Measurements from ENCODE around the gene DEFB124. TPM values are rescaled to one million over a fixed set of nuclear protein-coding genes. Genes with fewer than 3 reads are reported as not detected.

DEFB124 gene
- total RNA-seq, 1 experiment from 2014 or later: not detected

DNA sequence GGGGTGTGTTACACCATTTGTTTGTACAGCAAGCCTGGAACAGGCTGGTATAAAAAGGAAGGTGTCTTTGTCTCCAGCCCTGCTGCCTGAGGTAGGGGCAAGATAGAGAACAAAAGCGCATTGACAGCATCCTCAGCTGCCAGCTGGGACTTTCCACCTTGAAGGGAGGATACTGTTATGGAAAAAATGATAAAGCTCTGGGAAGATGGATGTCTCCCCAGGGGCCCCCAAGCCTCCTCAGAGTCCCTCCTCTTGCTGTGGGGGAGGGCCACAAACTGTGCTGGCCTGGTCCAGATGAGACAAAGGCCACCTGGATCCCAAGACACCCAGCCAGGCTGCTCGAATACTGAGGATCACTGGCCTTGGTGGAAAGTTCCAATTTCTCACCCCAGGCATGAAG lies 13.2 kb upstream of the DEFB124 start:
- H3K9me3 Mint-ChIP-seq: peaks cover 41% of the 10 kb centered on the region
- H3K27ac Mint-ChIP-seq: no peak overlapping the region
- no peak overlapping the region for H3K4me3 Mint-ChIP-seq
- no peaks in the 10 kb centered on the region for H3K4me1 Mint-ChIP-seq
- no peak for DNase-seq (ENCODE audit: low spot score)
- POLR2A ChIA-PET: no interaction called here
- peaks cover 13% of the 10 kb centered on the region for H3K36me3 Mint-ChIP-seq
- H3K27me3 Mint-ChIP-seq (ENCODE audit: low read depth): peaks cover 46% of the 10 kb centered on the region
- TF ChIP-seq USF2 (CRISPR knock-in tag; IDR thresholded peaks at IDR 0.05) (no peak), NFE2L1 (CRISPR knock-in tag; IDR thresholded peaks at IDR 0.05) (no peak), ZNF416 (CRISPR knock-in tag; IDR thresholded peaks at IDR 0.05) (no peak), AR (CRISPR knock-in tag; IDR thresholded peaks at IDR 0.05) (no peak), ELF4 (CRISPR knock-in tag; IDR thresholded peaks at IDR 0.05; ENCODE audit: low read depth) (no peak), ZNF138 (CRISPR knock-in tag; conservative IDR thresholded peaks at IDR 0.05) (no peak), RORB (CRISPR knock-in tag; IDR thresholded peaks at IDR 0.05) (no peak), ATF1 (CRISPR knock-in tag; IDR thresholded peaks at IDR 0.05) (no peak), NFYB (CRISPR knock-in tag; conservative IDR thresholded peaks at IDR 0.05; ENCODE audit: low read depth) (no peak), MLX (CRISPR knock-in tag; IDR thresholded peaks at IDR 0.05) (no peak), SP1 (CRISPR knock-in tag; conservative IDR thresholded peaks at IDR 0.05) (no peak)
- TF ChIP-seq, protein P1, sequence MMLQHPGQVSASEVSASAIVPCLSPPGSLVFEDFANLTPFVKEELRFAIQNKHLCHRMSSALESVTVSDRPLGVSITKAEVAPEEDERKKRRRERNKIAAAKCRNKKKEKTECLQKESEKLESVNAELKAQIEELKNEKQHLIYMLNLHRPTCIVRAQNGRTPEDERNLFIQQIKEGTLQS (CRISPR knock-in tag; conservative IDR thresholded peaks at IDR 0.05): no peak
- TF ChIP-seq, protein P2, sequence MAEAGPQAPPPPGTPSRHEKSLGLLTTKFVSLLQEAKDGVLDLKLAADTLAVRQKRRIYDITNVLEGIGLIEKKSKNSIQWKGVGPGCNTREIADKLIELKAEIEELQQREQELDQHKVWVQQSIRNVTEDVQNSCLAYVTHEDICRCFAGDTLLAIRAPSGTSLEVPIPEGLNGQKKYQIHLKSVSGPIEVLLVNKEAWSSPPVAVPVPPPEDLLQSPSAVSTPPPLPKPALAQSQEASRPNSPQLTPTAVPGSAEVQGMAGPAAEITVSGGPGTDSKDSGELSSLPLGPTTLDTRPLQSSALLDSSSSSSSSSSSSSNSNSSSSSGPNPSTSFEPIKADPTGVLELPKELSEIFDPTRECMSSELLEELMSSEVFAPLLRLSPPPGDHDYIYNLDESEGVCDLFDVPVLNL (CRISPR knock-in tag; IDR thresholded peaks at IDR 0.05; ENCODE audit: borderline replicate concordance, low read depth): no peak
- TF ChIP-seq, protein P3, sequence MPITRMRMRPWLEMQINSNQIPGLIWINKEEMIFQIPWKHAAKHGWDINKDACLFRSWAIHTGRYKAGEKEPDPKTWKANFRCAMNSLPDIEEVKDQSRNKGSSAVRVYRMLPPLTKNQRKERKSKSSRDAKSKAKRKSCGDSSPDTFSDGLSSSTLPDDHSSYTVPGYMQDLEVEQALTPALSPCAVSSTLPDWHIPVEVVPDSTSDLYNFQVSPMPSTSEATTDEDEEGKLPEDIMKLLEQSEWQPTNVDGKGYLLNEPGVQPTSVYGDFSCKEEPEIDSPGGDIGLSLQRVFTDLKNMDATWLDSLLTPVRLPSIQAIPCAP (CRISPR knock-in tag; IDR thresholded peaks at IDR 0.05): no peak
- CTCF ChIA-PET: interaction anchor here (0.5 to 1.5 kb wide), 3 partner anchors 16 to 69 kb away, joined by 3 to 7 read pairs (median 4); no protein-coding TSS in a partner anchor
- no peak for ATAC-seq

DNA sequence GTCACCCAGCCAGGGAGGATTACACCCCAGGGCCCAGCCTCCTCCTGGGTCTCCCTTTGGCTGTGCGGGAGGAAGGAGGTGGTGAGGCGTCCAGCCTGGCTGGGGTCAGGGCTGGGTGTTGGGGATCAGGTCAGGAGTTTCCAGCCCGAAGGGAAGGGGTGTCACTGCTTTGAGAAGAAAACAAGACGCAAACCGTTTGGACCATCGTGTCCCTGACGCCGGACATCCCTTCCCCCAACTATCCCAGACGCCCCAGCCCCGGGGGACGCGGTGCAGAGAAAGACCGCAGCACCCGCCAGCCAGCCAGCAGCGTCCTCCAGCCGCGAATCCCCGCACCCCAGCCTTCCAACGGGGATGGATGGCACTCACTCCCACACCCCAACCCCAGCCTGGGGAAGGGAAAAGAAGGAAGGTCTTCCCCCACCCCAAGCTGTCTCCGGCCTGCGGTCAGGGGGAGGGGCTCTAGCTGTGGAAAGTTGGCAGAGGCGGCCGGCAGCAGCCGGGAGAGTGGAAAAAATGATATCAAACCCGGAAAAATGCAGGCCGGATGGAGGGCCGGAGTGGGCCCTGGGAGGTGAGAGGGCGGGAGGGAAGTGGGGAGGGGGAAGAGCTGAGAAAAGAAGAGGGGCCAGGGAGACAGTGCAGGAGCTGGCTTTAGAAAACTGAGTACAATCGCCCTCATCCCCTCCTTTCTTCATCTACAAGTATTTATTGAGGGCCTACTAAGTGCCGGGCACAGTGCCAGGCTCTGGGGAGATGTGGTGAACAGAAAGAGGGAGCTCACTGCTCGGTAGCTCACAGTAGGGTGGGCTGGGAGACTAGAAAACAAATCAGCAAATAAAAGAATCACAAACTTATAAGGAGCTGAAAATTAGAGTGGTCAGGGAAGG lies 10.8 kb upstream of the DEFB124 start:
- ChIA-PET POLR2A (no interaction called here), CTCF (interaction anchor here (1.9 kb wide), 1 partner anchor 17 kb away, joined by 11 read pairs; no protein-coding TSS in a partner anchor)
- no peak overlapping the region for H3K27ac Mint-ChIP-seq
- peaks cover 55% of the 10 kb centered on the region for H3K9me3 Mint-ChIP-seq
- H3K4me1 Mint-ChIP-seq: no peaks in the 10 kb centered on the region
- H3K4me3 Mint-ChIP-seq: 0 out of 2 replicates have a peak overlapping the region, but pooled peaks have one; percentile 10
- peaks cover 65% of the 10 kb centered on the region for H3K27me3 Mint-ChIP-seq (ENCODE audit: low read depth)
- DNase-seq (ENCODE audit: low spot score) (no peak), ATAC-seq (peak; percentile 38; the same call in 1 of the 2 replicates)
- peaks cover 30% of the 10 kb centered on the region for H3K36me3 Mint-ChIP-seq
- TF ChIP-seq NFYB (CRISPR knock-in tag; conservative IDR thresholded peaks at IDR 0.05; ENCODE audit: low read depth): no peak
- no peak for TF ChIP-seq KAT7 (CRISPR knock-in tag; IDR thresholded peaks at IDR 0.05; ENCODE audit: borderline replicate concordance)
- TF ChIP-seq, protein P4, sequence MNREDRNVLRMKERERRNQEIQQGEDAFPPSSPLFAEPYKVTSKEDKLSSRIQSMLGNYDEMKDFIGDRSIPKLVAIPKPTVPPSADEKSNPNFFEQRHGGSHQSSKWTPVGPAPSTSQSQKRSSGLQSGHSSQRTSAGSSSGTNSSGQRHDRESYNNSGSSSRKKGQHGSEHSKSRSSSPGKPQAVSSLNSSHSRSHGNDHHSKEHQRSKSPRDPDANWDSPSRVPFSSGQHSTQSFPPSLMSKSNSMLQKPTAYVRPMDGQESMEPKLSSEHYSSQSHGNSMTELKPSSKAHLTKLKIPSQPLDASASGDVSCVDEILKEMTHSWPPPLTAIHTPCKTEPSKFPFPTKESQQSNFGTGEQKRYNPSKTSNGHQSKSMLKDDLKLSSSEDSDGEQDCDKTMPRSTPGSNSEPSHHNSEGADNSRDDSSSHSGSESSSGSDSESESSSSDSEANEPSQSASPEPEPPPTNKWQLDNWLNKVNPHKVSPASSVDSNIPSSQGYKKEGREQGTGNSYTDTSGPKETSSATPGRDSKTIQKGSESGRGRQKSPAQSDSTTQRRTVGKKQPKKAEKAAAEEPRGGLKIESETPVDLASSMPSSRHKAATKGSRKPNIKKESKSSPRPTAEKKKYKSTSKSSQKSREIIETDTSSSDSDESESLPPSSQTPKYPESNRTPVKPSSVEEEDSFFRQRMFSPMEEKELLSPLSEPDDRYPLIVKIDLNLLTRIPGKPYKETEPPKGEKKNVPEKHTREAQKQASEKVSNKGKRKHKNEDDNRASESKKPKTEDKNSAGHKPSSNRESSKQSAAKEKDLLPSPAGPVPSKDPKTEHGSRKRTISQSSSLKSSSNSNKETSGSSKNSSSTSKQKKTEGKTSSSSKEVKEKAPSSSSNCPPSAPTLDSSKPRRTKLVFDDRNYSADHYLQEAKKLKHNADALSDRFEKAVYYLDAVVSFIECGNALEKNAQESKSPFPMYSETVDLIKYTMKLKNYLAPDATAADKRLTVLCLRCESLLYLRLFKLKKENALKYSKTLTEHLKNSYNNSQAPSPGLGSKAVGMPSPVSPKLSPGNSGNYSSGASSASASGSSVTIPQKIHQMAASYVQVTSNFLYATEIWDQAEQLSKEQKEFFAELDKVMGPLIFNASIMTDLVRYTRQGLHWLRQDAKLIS (CRISPR knock-in tag; IDR thresholded peaks at IDR 0.05; ENCODE audit: borderline replicate concordance): no peak
- no peak for TF ChIP-seq ELF4 (CRISPR knock-in tag; IDR thresholded peaks at IDR 0.05; ENCODE audit: low read depth)
- TF ChIP-seq NR2C2 (CRISPR knock-in tag; IDR thresholded peaks at IDR 0.05): no peak
- no peak for TF ChIP-seq TEAD4 (CRISPR knock-in tag; IDR thresholded peaks at IDR 0.05)
- TF ChIP-seq, protein P5, sequence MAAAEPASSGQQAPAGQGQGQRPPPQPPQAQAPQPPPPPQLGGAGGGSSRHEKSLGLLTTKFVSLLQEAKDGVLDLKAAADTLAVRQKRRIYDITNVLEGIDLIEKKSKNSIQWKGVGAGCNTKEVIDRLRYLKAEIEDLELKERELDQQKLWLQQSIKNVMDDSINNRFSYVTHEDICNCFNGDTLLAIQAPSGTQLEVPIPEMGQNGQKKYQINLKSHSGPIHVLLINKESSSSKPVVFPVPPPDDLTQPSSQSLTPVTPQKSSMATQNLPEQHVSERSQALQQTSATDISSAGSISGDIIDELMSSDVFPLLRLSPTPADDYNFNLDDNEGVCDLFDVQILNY (CRISPR knock-in tag; IDR thresholded peaks at IDR 0.05): no peak
- TF ChIP-seq, protein P6, sequence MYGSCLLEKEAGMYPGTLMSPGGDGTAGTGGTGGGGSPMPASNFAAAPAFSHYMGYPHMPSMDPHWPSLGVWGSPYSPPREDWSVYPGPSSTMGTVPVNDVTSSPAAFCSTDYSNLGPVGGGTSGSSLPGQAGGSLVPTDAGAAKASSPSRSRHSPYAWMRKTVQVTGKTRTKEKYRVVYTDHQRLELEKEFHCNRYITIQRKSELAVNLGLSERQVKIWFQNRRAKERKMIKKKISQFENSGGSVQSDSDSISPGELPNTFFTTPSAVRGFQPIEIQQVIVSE (CRISPR knock-in tag; IDR thresholded peaks at IDR 0.05; ENCODE audit: borderline replicate concordance): no peak

All from WTC11 (cell line).